K562 (cell line): ENCODE results near the gene GARIN5B. TPM values are rescaled to one million over a fixed set of nuclear protein-coding genes. Genes with fewer than 3 reads are reported as not detected.

Experiments used
- CHCHD3 ChIP-seq: fragments of 250-450 bp; sonication (Bioruptor Pico); IDR thresholded peaks from 2 replicates; pipeline ENCODE4 v2.1.2; 2022; ENCODE audit warnings: mild to moderate bottlenecking
- CREB5 ChIP-seq: fragments of 250-450 bp; sonication (Bioruptor Pico); IDR thresholded peaks from 2 replicates; pipeline ENCODE4 v1.5.0; 2020; ENCODE audit warnings: mild to moderate bottlenecking
- ESRRA ChIP-seq: fragments of 450-650 bp; IDR thresholded peaks from 2 replicates; pipeline ENCODE4 v1.6.1; 2014; ENCODE audit warnings: low read depth, mild to moderate bottlenecking, moderate library complexity, borderline replicate concordance
- HBP1 ChIP-seq: fragments of 450-650 bp; formaldehyde crosslinking; IDR thresholded peaks from 2 replicates; pipeline ENCODE4 v1.4.0; 2022; ENCODE audit warnings: missing genetic modification characterization
- MEF2D ChIP-seq: conservative IDR thresholded peaks from 2 replicates; pipeline ENCODE4 v1.6.1; 2016; ENCODE audit warnings: low read depth, missing genetic modification characterization, missing compliant biosample characterization
- NR4A1 ChIP-seq, 2 experiments: fragments of 250-450 bp in 1 of 2; fragments of 450-650 bp in 1 of 2; sonication (Bioruptor Pico) in 1 of 2; IDR thresholded peaks; 2 replicates each; pipeline versions ENCODE4 v1.4.0 to v1.6.1; 2016 to 2020; ENCODE audit warnings: mild to moderate bottlenecking in 2 of 2, missing compliant biosample characterization in 1 of 2, missing genetic modification characterization in 1 of 2, moderate library complexity in 1 of 2
- PHF20 ChIP-seq: fragments of 450-650 bp; IDR thresholded peaks from 2 replicates; pipeline ENCODE4 v1.6.1; 2018; ENCODE audit not compliant: partially characterized antibody
- PREB ChIP-seq: sonication (generic); formaldehyde crosslinking; IDR thresholded peaks from 2 replicates; pipeline ENCODE4 v1.8.1; 2023; ENCODE audit warnings: mild to moderate bottlenecking, missing genetic modification reagents
- RBM17 ChIP-seq: fragments of 200-400 bp; formaldehyde crosslinking; IDR thresholded peaks from 2 replicates; pipeline ENCODE4 v1.6.1; 2017; ENCODE audit warnings: low read depth, mild to moderate bottlenecking, low read length, borderline replicate concordance
- TOE1 ChIP-seq, 2 experiments: fragments of 450-650 bp in 1 of 2; sonication (generic) in 1 of 2; formaldehyde crosslinking in 1 of 2; IDR thresholded peaks; 2 replicates each; pipeline versions ENCODE4 v1.7.1 to v1.8.0; 2016 to 2022; ENCODE audit warnings: borderline replicate concordance in 2 of 2, mild to moderate bottlenecking in 2 of 2, antibody characterized with exemption in 1 of 2, inconsistent platforms in 1 of 2, low read depth in 1 of 2, missing genetic modification reagents in 1 of 2, moderate library complexity in 1 of 2
- ZFP30 ChIP-seq: fragments of 250-450 bp; sonication (Bioruptor Pico); IDR thresholded peaks from 2 replicates; pipeline ENCODE4 v1.8.0; 2022; ENCODE audit warnings: moderate library complexity, mild to moderate bottlenecking, inconsistent platforms, borderline replicate concordance
- ZNF551 ChIP-seq: fragments of 250-450 bp; sonication (Bioruptor Pico); IDR thresholded peaks from 2 replicates; pipeline ENCODE4 v1.5.0; 2021; ENCODE audit warnings: mild to moderate bottlenecking, moderate library complexity
- ZNF830 ChIP-seq: fragments of 250-450 bp; sonication (Bioruptor Pico); IDR thresholded peaks from 2 replicates; pipeline ENCODE4 v1.5.0; 2021; ENCODE audit warnings: mild to moderate bottlenecking
- polyA plus RNA-seq, 8 experiments: library from polyadenylated mRNA; depleted of rRNA in 4 of 8; stranded (reverse) in 5 of 8; unstranded in 3 of 8; fragments of >200 nt; fragmentation: Nextera tagmentation in 2 of 8; fragmentation: Illumina TruSeq in 1 of 8; extraction: Ambion mirVana in 2 of 8; extraction: Trizol in 1 of 8; gene quantifications; 2 replicates each; pipeline versions ENCODE4 v1.2.1 to v1.2.3, GENCODE V29; 2011 to 2014; ENCODE audit warnings: inconsistent platforms in 1 of 8, missing spikeins in 1 of 8
- total RNA-seq, 7 experiments: library from RNA; depleted of rRNA in 6 of 7; stranded (reverse); fragments of >200 nt in 6 of 7; fragmentation: Illumina TruSeq in 2 of 7; extraction: Trizol in 2 of 7; gene quantifications; 2 replicates each; pipeline versions ENCODE4 v1.2.1 to v1.2.3, GENCODE V29; 2011 to 2021; ENCODE audit warnings: low replicate concordance in 1 of 7
- TF ChIP-seq, protein P1 (sequence below), 2 experiments: fragments of 450-650 bp; IDR thresholded peaks; 2 replicates each; pipeline ENCODE4 v1.6.1; 2016; ENCODE audit warnings: mild to moderate bottlenecking in 2 of 2, borderline replicate concordance in 1 of 2, low read depth in 1 of 2, moderate library complexity in 1 of 2

GARIN5B gene
- total and polyA plus RNA-seq, 9 of the 15 experiments (the other 6 are each of a cell fraction or from before 2014, with no cell fraction given): not detected

- TF ChIP-seq CREB5 (CRISPR knock-in tag): peak; percentile 19; the same call in 1 of the 2 replicates
- no peak; the same call in 1 of the 2 replicates for TF ChIP-seq ZNF830
- TF ChIP-seq ZFP30: no peak
- TF ChIP-seq ESRRA: peak; percentile 0; the same call in 1 of the 2 replicates
- TF ChIP-seq, protein P1, sequence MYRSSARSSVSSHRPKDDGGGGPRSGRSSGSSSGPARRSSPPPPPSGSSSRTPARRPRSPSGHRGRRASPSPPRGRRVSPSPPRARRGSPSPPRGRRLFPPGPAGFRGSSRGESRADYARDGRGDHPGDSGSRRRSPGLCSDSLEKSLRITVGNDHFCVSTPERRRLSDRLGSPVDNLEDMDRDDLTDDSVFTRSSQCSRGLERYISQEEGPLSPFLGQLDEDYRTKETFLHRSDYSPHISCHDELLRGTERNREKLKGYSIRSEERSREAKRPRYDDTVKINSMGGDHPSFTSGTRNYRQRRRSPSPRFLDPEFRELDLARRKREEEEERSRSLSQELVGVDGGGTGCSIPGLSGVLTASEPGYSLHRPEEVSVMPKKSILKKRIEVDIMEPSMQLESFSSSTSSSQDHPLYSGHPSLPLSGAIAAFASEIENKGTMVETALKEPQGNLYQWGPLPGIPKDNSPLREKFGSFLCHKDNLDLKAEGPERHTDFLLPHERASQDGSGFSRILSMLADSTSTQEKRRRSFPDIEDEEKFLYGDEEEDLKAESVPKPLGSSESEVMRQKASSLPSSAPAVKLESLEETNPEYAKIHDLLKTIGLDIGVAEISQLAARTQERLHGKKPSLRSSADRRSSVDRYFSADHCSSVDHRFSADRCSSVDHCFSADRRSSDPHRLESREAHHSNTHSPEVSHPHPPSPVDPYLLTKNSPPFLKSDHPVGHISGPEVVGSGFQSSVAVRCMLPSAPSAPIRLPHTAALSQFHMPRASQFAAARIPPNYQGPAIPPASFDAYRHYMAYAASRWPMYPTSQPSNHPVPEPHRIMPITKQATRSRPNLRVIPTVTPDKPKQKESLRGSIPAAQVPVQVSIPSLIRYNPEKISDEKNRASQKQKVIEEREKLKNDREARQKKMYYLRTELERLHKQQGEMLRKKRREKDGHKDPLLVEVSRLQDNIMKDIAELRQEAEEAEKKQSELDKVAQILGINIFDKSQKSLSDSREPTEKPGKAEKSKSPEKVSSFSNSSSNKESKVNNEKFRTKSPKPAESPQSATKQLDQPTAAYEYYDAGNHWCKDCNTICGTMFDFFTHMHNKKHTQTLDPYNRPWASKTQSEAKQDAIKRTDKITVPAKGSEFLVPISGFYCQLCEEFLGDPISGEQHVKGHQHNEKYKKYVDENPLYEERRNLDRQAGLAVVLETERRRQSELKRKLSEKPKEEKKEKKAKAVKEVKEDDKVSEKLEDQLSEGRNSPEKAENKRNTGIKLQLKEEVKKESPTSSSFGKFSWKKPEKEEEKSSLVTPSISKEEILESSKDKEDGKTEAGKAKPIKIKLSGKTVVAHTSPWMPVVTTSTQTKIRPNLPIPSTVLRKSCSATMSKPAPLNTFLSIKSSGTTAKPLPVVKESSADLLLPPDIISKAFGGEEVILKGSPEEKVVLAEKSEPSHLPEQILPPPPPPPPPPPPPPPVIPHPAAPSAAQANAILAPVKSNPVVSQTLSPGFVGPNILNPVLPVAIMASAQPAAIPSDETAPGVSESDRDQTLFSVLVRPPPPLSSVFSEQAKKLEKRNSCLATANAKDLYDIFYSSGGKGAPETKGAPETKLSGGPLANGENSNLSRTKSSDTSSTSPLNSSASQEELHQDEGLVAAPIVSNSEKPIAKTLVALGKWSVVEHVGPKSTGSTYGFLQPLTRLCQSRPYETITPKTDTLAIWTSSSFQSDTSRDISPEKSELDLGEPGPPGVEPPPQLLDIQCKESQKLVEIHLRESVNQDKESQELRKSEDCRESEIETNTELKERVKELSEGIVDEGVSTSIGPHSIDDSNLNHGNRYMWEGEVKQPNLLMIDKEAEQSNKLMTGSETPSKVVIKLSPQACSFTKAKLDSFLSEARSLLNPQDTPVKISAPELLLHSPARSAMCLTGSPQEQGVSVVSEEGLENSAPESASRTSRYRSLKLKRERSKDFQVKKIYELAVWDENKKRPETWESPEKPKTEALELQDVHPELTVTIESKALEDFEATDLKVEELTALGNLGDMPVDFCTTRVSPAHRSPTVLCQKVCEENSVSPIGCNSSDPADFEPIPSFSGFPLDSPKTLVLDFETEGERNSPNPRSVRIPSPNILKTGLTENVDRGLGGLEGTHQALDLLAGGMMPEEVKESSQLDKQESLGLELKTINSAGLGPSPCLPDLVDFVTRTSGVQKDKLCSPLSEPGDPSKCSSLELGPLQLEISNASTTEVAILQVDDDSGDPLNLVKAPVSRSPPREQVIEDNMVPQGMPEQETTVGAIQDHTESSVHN (IDR thresholded peaks at IDR 0.05; ENCODE audit: borderline replicate concordance in 1 of 2, low read depth in 1 of 2): no peak
- TF ChIP-seq PHF20: no peak
- no peak for TF ChIP-seq NR4A1 (CRISPR knock-in tag; IDR thresholded peaks at IDR 0.05)
- TF ChIP-seq NR4A1 (tag; IDR thresholded peaks at IDR 0.05): peak; percentile 87
- 0 out of 2 replicates have a peak, but pooled peaks have one; percentile 45 for TF ChIP-seq CHCHD3 (CRISPR knock-in tag)
- no peak for TF ChIP-seq PREB (CRISPR knock-in tag)
- TF ChIP-seq ZNF551 (CRISPR knock-in tag): no peak
- no peak for TF ChIP-seq RBM17
- 0 out of 2 replicates have a peak, but pooled peaks have one; percentile 7 for TF ChIP-seq MEF2D (tag)
- TF ChIP-seq HBP1 (CRISPR knock-in tag): peak; percentile 65; the same call in 1 of the 2 replicates
- no peak for TF ChIP-seq TOE1 (IDR thresholded peaks at IDR 0.05; ENCODE audit: borderline replicate concordance)
- no peak for TF ChIP-seq TOE1 (CRISPR knock-in tag; IDR thresholded peaks at IDR 0.05; ENCODE audit: borderline replicate concordance, low read depth)
Observed at GRCh38 chr19:55408533-55408872, 45.4 kb upstream of the GARIN5B start (continued).
